NCI-H526 (cell line): ENCODE measurements around the gene HRH3.

Source experiments
- DNase-seq, 2 experiments: peaks; one replicate each; lab custom pipeline; 2025; lab: John Stamatoyannopoulos, UW

HRH3 gene

DNA sequence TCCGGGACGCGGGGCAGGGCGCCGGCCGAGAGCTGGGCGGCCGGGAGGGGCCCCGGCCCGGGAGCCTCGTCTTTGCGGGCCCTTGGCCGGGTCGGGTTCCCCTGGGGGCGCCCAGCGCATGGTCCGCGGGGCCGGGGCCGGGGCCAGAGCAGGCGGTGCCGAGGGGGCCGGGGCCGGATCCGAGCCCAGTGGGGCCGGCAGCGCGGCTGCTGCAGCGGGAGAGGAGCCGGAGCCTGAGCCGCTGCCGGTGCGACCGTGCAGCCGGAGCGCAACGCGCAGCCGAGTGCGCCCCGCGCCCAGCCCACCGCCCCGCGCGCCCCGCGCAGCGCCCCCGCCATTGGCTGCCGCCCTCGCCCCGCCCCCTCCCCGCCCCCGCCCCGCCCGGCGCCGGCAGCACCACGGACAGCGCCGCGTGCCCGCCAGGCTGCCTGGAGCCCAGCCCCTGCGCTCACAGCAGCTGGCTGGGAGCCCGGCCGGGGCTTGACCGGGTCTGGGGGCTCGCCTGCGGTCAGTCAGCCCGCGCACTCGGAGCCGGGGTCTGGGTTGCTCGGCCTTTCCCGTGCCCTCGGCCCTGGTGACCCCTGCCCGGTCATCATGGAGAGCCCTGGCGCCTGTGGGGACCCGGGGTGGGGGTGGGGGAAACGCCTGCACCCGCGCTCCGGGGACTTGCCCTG, at the start of gene HRH3:
HRH3 (minus strand) TSS at position 287 of the 674 bp plus-strand sequence. CDS start 308 bp downstream, outside the sequence.
- peak in 1 of 2 experiments; percentile 83 for DNase-seq

DNA sequence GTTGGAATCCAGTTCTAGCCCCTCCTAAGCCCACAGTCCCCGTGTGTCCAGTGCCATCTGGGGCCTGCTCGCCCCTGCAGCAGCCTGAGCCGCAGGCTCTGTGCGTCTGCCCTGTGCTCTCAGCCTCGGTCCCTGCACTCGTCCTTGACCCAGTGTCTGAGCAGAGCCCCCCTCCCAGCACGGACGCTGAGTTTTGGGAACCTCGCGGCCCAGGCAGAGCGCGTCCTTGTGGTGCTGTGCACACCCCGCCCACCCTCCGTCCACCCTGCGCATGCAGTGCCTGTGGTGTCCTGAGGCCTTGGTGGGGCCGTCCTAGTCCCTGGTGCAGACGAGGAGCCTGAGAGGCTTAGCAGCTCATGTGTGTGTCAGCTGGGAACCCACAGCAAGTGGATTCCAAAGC, 49.8 kb upstream of the HRH3 start:
- no peak for DNase-seq

GRCh38 chr20:62269378-62269777, 49.3 kb upstream of the HRH3 start:
- DNase-seq, result no peak

DNA sequence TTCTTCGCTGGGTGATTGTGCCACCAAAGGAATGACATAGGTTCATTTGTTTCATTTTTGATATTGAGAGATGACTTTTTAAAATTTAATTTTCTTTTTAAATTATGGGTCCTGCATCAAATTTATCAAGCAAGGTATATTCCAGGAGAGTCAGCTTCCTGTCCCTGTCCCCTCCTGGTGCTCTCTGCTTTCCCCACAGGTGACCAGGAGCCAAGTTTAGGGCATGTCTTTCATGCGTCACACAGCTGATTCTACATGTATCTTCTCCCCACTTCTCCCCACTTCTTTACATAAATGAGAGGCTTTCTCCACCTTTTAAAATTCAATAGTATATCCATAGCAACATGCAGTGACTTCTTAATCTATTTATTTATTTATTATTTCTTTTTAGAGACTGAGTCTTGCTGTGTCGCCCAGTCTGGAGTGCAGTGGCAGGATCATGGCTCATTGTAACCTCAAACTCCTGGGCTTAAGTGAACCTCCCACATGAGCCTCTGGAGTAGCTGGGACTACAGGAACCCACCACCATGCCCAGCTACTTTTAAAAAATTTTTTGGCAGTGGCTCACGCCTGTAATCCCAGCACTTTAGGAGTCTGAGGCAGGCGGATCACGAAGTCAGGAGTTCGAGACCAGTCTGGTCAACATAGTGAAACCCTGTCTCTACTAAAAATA, 48.3 kb upstream of the HRH3 start:
- DNase-seq, result no peak

- DNase-seq, result no peak
Observed at GRCh38 chr20:62267543-62267942, 47.5 kb upstream of the HRH3 start.

GRCh38 chr20:62266851-62267250, 46.8 kb upstream of the HRH3 start:
- no peak for DNase-seq

GRCh38 chr20:62266340-62266739, 46.3 kb upstream of the HRH3 start:
- no peak for DNase-seq

GRCh38 chr20:62265365-62265764, 45.3 kb upstream of the HRH3 start:
- no peak for DNase-seq

DNA sequence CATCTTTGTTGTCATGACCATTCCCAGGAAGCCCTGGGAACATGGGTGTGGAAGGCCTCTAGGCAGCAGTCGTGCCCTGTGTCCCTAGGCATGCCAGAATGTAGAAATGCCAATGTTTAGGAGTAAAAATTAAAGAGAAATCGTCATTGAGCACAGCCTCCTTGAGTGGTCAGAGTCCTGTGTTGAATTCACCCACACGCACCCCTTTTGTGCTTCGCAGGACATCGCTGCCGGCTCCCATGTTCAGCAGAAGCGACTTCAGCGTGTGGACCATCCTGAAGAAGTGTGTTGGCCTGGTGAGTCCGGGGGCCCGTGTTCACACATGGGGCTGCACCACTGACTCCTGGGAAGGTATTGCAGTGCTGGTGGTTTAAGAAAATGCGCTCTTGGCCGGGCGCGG, 43.3 kb upstream of the HRH3 start:
- DNase-seq, result no peak

DNA sequence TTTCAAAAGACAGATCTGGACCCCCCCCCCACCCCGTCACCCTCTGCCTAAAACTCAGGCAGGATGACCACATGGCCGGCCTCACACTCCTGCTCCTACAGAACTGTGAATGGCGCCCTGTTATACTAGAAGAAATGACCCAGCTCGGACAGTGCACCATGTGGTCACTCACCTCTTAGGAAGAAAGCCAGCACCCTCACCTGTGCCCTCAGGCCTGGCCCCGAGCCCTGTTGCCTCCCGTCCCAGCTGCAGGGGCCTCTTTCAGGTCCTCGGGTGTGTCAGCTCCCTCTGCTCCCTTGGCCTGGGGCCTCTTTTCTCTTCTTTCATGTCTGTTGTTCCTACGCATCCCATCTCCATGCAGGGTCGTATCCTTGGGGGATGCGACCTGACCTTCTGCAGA, 42.0 kb upstream of the HRH3 start:
- no peak for DNase-seq

- DNase-seq, result no peak
Observed at GRCh38 chr20:62259294-62259565, 39.2 kb upstream of the HRH3 start.

GRCh38 chr20:62258499-62259293, 38.6 kb upstream of the HRH3 start:
- DNase-seq, result no peak

DNA sequence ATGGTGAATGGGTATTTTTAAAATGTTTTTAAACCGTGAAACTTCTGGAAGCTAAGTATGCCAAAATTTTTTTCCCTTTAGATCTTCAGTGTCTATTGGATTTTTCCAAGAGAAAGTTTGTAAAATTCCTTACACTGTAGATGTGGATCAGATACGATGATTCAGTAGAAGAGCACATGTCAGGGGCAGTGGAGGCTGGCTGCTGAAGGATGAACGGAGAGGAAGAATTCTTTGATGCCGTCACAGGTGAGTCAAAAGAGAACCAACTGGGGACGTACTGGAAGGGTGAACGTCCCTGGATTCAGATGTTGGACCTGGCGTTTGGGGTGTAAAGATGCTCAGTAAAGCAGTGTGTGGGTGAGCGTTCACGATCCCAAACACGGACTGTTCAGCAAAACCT, 35.9 kb upstream of the HRH3 start:
- DNase-seq, result no peak

DNA sequence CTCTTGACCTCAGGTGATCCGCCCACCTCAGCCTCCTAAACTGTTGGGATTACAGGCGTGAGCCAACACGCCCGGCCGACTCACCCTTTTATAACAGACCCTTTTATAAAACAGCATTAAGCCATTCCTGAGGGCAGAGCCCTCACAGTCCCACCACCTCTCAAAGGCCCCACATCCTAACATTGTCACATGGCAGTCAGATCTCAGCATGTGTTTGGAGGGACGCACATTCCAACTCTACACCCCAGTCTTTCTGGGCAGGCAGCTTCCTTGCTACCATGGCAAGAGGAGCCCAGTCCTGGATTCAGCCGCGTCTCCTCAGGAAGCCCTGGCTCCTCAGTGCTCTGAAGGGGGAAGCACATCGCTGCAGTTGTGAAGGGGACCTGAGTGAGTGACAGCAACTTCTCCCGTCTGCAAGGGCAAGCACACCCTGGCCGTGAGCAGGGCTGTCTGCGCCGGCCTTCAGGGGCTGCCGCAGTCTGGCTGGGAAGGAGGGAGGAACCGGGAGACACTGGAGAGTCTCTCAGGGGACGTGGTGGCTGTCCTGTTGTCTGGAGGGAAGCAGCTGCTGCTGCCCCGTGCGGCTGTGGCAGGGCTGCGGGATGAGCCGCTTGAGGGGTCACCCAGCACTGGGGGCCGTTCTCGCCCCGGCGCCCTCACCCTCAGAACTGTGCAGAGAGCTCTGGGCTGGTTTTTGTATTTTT, 34.1 kb upstream of the HRH3 start:
- DNase-seq, result no peak

DNA sequence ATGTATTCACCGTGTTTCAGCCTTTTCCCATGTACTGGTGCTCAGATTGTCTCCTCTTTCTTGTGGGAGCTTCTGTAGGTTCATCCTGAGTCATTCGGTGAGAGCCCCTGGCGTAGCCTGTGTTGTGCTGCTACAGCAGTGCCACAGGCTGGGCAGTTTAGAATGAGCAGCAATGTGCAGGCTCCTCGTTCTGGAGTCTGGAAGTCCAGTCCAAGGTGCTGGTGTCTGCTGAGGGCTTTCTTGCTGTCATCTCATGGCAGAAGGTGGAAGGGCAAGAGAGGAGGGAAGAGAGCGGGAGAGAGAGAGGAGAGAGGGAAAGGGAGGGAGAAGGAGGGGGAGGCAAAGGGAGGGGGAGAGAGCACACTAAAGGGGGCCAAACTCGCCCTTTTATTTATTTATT, 33.3 kb upstream of the HRH3 start:
- no peak for DNase-seq

GRCh38 chr20:62252342-62252966, 32.4 kb upstream of the HRH3 start:
- DNase-seq, result no peak

DNA sequence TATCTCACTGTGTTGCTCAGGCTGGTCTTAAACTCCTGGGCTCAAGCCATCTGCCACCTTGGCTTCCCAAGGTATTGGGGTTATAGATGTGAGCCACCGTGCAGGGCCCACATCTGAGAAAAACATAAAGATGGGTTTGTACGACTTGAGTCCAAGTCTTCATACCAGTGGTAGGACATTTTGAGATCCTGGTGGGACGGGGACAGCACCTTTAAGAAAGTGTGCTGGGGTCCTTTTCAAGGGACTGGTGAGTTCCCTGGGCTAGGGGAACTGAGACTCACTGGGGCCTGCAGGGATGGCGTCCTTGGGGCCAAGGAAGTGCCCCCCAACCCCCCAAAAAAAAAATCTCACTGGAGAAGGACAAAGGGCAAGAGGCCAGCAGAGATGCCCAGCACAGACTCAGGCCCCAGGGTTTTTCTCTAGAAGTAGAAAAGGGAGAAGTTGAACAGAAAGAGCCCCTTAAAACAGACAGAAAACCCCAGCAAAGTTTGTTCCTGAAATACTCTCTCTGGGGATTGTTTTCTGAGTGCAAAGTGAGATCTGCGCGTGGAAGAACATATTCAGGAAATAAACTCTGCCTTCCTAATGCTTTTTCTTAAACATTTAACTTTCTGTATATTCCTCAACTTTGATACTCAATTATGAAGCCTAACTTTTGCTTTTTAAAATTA, 28.9 kb upstream of the HRH3 start:
- no peak for DNase-seq

- no peak for DNase-seq
Observed at GRCh38 chr20:62246872-62247652, 27.0 kb upstream of the HRH3 start.

GRCh38 chr20:62246431-62246830, 26.4 kb upstream of the HRH3 start:
- DNase-seq, result no peak

DNA sequence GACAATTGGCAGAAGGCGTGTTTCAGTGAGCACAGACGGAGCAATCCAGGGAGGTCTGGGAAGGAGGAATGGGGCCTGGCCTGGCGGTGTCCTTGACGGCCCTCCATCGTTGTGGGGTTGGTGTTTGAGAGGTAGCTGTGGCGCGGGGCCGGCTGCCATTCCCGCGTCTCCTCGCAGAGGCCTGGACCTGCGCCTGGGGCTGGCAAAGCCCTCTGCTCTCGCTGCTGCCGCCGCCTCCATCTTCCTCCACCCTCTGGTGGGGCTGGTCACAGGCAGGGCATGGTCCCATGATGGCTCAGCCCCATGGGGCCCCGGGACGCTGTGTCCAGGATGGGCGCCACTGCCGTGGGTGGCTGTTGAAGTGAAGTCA, 25.8 kb upstream of the HRH3 start:
- no peak for DNase-seq

DNA sequence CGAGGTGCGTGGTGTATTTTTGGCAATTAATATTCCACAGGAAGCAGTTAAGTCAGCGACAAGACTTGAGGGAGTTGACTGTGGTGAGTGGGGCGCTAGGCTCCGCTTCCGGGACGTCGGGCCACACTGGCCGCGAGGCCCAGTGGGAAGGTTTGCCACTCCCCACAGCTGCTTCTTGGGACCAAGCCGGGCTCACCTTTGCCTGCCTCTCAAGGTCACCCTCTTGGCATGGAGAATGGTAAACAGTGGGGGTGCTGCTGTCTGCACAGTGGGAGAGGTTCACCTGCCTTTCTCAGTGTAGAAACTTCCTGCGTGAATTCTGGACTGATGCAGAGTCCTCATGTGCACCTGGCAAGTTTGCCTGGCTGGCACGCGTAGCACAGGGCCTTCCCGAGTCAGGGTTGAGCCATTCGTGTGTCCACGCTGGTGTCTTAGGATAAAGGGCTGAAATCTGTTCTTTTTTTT, 24.6 kb upstream of the HRH3 start:
- DNase-seq, result no peak
